Stimulated activated memory B cell treated with anti-CD40 and anti-IgM and Interleukin-4, amounts not matched to agents 10 μg/mL and 1 μg/mL and 100 μg/mL, for 72 hours (primary cell): ENCODE data around the gene PFKL.
"Not testable (repeated sequence)": the region's sequence is repeated elsewhere in the genome, so short reads cannot be mapped to it uniquely, and the experiment has no call there.

Experiments used
- ATAC-seq: fragments of 150-1000 bp; cut with Tn5 transposase; 2 replicates; pipeline ENCODE4 v1.10.0; 2021
- H3K27ac Mint-ChIP-seq: one replicate; pipeline ENCODE4 v1.8.0; 2022; ENCODE audit warnings: mild to moderate bottlenecking, mixed read lengths
- H3K27me3 Mint-ChIP-seq: one replicate; pipeline ENCODE4 v1.8.0; 2022; ENCODE audit warnings: mixed read lengths
- H3K36me3 Mint-ChIP-seq: one replicate; pipeline ENCODE4 v1.8.0; 2022; ENCODE audit warnings: mixed read lengths
- H3K4me1 Mint-ChIP-seq: one replicate; pipeline ENCODE4 v1.8.0; 2022; ENCODE audit warnings: mixed read lengths
- H3K4me3 Mint-ChIP-seq: one replicate; pipeline ENCODE4 v1.8.0; 2022; ENCODE audit warnings: mild to moderate bottlenecking, moderate library complexity, mixed read lengths
- H3K9me3 Mint-ChIP-seq: one replicate; pipeline ENCODE4 v1.8.0; 2022; ENCODE audit warnings: mixed read lengths

Gene PFKL

DNA sequence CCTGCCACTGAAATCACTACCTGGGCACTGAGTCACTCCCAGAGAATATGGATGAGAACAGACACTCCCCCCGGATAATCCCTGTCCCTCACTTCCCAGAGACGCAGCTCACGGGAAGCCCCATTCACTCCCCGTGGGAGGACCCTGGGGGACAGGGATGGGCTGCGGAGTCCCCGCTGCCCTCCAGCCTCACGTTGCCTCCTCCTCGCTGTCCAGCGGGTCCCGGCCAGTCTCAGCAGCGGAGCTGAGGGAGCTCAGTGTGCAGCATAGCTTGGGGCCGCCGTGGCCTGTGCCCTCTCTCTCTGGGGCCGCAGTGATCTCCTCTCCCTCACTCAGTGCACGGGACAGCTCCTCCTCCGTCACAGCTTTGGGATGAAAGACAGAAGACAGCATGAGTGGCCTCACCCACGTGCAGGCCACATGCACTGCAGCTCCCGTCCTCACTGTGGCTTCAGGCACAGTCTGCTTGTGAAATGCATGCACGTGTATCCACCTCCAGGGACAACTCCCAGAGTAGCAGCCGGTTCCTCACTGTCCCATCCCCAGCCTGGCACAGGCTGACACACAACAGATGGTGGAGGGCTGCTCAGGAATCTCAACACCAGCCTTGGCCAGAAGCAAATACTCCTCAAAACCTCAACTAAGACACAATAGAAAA, 31.9 kb downstream of the PFKL start:
- H3K27me3 Mint-ChIP-seq = no peaks in the 10 kb centered on the region
- H3K36me3 Mint-ChIP-seq = peaks cover 13% of the 10 kb centered on the region
- ATAC-seq = no peak
- no peaks in the 10 kb centered on the region for H3K9me3 Mint-ChIP-seq
- peaks cover 8% of the 10 kb centered on the region for H3K4me1 Mint-ChIP-seq
- H3K27ac Mint-ChIP-seq = no peak overlapping the region
- H3K4me3 Mint-ChIP-seq = no peak overlapping the region

DNA sequence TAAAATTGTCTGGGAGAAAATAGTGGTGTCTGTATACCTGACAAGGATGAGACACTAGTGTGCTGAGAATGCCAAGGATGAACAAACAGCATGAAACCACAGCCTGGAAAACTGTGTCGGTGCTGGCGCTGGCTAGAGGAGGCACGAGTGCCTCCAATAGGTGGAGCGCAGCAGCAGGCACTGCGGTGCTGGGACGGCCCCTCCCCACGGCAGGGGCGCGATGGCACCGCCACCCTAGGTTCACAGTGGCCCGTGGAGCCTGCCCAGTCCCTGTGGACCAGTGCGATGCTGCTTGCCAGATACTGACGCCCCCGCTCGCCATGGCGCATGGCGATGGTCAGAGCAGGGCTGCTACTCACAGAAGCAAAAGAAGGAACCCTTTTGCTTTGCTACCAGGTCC, 32.5 kb downstream of the PFKL start:
- Mint-ChIP-seq H3K4me1 (peaks cover 14% of the 10 kb centered on the region), H3K9me3 (no peaks in the 10 kb centered on the region), H3K27me3 (no peaks in the 10 kb centered on the region), H3K27ac (no peak overlapping the region), H3K4me3 (no peak overlapping the region), H3K36me3 (peaks cover 18% of the 10 kb centered on the region)
- no peak for ATAC-seq

DNA sequence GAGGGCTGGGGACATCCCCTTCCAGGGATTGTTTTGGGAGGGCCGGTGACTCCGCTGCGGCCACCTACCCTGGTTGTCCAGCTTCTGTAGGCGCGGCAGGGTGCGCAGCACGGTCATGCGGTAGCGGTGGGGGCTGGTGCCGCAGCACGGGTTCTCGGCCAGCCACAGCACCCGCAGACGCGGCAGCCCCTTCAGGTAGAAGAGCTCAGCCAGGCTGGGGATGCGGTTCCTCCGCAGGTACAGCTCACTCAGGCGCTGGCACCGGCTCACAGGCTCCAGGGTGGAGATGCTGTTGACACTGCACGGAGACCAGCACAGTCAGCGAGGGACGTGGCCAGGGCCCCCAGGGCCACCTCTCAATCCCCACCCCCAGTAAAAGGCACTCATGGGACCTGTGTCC, 33.1 kb downstream of the PFKL start:
- H3K27ac Mint-ChIP-seq = no peak overlapping the region
- H3K27me3 Mint-ChIP-seq = no peaks in the 10 kb centered on the region
- H3K36me3 Mint-ChIP-seq = peaks cover 18% of the 10 kb centered on the region
- H3K9me3 Mint-ChIP-seq = no peaks in the 10 kb centered on the region
- no peak overlapping the region for H3K4me3 Mint-ChIP-seq
- peaks cover 20% of the 10 kb centered on the region for H3K4me1 Mint-ChIP-seq
- no peak for ATAC-seq

DNA sequence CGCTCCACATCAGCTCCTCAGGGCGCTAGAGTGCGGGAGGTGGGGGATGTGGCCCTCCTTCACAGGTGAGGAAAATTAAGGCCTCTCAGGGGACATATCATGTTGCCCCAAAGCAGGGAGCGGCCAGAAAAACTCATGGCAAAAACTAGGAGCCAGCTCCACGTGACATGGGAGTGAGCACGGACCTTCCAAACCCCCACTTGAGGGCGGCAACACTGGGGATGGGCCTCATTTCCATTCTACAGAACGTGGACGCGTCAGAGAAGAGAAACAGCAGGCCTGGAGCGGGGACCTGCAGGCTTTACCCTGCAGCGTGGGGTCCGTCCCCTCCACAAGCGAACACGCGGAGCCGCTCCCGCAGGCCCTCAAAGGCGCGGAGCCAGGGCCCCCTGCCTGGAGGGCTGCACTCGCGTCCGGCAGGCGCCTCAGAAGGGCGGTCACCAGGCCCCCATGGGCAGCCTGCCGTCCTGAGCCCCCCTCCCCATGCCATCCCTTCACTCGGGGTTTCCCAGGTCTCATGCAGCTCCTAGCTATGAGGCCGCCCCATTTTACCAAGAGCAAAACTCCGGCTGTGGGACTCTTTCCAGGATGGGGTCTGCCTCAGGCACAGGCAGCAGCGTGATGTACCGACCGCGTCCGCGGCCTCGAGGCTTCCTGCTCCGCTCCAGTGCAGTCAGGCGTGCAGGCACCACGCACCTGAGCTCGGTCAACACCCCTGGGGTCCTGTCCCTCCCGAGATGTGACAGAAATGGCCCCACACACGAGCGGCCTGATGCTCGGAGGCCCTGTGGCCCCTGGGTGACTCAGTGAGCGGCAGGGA, 33.9 kb downstream of the PFKL start:
- H3K4me3 Mint-ChIP-seq = no peak overlapping the region
- no peak overlapping the region for H3K27ac Mint-ChIP-seq
- H3K4me1 Mint-ChIP-seq = peaks cover 20% of the 10 kb centered on the region
- no peaks in the 10 kb centered on the region for H3K27me3 Mint-ChIP-seq
- H3K36me3 Mint-ChIP-seq = peaks cover 18% of the 10 kb centered on the region
- no peaks in the 10 kb centered on the region for H3K9me3 Mint-ChIP-seq
- no peak for ATAC-seq

DNA sequence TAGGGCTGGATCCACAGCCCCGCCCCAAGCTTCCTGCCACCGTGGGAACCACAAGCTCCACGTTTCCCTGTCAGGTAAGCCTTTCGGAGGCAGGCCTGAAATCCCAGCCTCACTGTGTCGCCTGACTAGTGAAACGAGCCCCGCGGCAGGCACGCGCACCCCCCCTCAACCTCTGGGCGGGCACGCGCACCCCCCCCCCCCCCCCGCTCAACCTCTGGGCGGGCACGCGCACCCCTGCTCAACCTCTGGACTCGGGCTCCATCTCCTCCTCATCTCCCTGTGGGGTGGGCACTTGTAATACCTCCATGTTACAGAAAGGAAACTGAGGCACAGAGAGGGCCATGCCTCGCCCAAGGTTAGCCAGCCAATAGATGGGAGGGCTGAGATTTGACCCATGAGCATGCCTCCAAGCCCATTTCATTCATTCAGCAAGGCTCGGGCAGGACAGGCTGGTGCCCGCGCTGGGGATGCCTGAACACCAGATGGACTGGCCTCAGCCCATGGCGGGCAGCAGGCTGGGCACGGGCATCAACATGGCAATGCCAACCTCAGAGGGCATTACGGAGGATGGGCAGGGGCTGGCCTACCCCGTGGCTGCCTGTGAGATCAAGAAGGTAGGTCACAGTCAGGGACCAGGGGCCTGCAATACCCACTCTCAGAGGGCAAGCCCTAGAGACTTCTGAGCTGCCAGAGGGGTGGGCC, 34.6 kb downstream of the PFKL start:
- Mint-ChIP-seq H3K27ac (no peak overlapping the region), H3K4me1 (peaks cover 23% of the 10 kb centered on the region), H3K4me3 (no peak overlapping the region), H3K36me3 (peaks cover 18% of the 10 kb centered on the region), H3K9me3 (no peaks in the 10 kb centered on the region), H3K27me3 (no peaks in the 10 kb centered on the region)
- ATAC-seq = no peak

DNA sequence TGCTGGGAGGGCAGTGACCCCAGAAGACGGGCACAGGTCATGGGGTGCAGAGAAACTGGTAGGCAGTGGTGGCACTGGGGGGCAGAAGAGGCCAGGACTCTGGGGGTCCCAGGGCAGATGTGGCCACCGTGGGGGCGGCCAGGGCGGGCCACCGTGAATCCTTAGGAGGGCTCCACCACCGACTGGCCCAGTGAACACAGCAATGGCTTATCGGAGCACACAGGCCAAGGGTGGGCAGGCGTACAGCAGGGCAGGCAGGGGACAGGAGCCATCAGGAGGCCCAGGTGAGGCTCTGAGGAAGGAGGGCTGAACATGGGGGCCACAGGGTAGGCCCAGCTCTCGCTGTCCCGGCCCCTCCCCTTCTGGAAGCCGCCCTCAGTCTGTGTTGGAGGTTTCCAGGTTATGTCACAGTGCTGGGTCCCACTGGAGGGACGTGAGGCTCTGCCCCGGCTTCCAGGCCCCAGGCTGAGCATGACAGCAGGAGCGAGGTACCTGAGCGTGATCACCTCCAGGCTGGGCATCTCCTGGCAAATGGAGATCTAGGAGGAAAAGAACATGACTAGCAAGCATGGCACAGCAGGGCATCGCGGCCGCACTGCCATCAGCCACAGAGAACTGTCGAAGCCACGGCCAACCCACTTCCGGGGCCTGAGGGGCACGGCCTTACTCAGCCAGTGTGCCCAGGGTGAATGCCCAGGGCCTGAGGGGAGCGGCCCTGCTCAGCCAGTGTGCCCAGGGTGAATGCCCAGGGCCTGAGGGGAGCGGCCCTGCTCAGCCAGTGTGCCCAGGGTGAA, 35.6 kb downstream of the PFKL start:
- no peak for ATAC-seq

DNA sequence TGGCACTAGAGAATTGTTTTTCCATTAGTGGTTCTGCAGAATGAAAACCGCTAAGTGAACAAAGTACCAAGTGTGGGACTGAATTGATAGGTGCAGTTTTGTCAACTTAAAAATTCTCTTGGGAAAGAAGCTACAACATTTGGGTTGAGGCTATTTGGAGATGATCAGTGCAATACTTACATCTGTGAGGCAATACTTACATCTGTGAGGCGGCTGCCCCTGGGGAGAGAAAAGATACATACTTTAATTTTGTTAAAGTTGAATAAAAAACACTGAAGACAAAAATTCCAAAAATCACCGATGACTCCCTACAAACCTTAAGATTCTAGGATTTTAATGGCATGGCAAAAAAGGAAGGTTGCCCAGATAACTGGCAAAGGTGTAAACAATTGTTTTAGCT, 37.6 kb downstream of the PFKL start:
- Mint-ChIP-seq H3K27ac (peak overlapping the region; percentile 17), H3K4me3 (no peak overlapping the region), H3K4me1 (peaks cover 35% of the 10 kb centered on the region), H3K27me3 (no peaks in the 10 kb centered on the region), H3K9me3 (no peaks in the 10 kb centered on the region), H3K36me3 (peaks cover 13% of the 10 kb centered on the region)
- no peak for ATAC-seq

More for the DNA sequence above, 35.6 kb downstream of the PFKL start:
- H3K27ac Mint-ChIP-seq = no peak overlapping the region
- peaks cover 30% of the 10 kb centered on the region for H3K4me1 Mint-ChIP-seq
- no peaks in the 10 kb centered on the region for H3K9me3 Mint-ChIP-seq
- peaks cover 18% of the 10 kb centered on the region for H3K36me3 Mint-ChIP-seq
- H3K27me3 Mint-ChIP-seq = no peaks in the 10 kb centered on the region
- H3K4me3 Mint-ChIP-seq = no peak overlapping the region

DNA sequence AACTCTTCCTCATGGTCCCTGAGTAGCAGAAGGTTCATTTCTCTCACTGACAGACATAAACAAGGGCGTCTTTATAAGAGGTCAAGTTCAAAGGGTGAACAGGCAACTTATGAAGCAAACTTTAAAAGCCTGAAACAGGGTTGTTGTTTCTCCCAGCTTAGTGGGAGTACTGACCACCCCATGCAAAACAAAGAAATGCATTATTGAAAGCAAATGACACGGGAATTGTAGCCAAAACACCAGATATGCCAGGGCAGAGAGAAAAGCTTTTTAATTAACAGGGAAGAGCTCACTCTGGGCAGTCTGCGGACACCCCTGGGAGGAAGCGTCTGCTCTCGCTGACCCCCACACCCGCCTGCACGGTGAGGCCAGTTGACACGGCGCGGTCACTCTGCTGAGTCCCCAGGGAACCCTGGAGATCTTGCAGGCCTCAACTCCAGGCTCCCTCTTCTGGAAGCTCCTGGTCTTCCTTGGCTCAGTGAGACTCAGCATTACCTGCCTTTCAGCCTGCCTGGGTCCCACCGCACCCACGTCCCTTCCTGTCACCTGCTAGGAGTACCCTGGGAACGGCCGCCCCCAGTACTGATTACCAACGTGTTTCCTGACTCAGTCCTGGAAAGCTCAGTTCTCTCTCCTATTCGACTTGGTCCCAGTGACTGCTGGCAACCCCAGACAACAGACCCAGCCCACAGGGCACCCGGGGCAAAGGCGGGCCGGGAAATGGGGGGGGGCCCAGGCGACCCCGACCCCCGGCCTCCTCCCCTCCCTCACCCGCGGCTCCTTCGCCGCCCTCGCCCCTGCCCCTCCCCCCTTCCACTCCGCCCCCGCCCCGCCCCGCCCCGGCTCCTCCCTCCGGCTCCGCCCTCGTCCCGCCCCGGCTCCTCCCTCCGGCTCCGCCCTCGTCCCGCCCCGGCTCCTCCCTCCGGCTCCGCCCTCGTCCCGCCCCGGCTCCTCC, 38.4 kb downstream of the PFKL start:
- Mint-ChIP-seq H3K4me1 (peaks cover 35% of the 10 kb centered on the region), H3K27me3 (no peaks in the 10 kb centered on the region), H3K36me3 (peaks cover 13% of the 10 kb centered on the region), H3K9me3 (no peaks in the 10 kb centered on the region), H3K27ac (peak overlapping the region; percentile 100), H3K4me3 (peak overlapping the region; percentile 50)
- ATAC-seq = peak; percentile 40

DNA sequence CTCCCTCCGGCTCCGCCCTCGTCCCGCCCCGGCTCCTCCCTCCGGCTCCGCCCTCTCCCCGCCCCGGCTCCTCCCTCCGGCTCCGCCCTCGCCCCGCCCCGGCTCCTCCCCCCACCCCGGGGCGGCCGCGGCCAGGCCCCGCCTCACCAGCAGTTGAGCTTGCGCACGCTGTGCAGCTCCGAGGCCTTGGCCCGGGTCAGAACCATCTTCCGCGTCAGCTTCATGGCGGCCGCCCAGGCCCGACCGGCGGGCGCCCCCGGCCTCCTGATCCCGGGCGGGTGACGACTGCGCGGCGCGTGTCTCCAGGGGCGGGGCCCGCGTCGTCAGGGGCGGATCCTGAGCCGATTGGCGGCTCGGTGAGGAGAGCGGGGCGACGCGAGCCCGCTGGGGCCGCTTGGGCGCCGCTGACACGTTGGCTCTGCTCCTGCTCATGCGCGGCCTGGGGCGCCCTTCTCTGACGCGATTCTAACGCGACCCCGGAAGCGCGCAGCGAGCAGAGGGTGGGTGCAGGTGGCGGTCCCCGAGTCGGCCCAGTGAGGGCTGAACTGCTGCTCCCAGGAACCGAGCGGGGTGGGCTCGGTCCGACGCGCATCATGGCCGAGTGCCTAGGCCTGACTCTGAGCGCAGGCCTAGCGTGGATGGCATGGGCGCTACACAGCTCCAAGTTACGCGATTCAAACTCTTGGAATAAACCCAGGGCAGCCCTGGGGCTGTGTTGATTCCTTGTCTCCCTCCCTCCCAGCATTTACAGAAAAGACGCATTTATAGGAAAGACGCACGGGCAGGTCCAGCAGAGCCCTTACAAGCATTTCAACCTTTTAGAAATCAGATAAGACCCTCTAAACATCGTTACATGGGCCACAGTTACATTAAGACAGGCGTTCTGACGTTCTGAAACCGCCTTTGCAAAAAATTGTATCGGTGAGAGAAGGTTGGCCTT, 39.4 kb downstream of the PFKL start, which contains the start of gene CFAP410:
Gene CFAP410 (minus strand): TSS at position 420 of the 940 bp plus-strand sequence. CDS start 196 bp downstream, at position 224.
- Mint-ChIP-seq H3K9me3 (no peaks in the 10 kb centered on the region), H3K36me3 (peaks cover 13% of the 10 kb centered on the region), H3K27me3 (no peaks in the 10 kb centered on the region), H3K27ac (peak within 1 kb of the TSS; percentile 100), H3K4me3 (peak within 1 kb of the TSS; percentile 97), H3K4me1 (peaks cover 35% of the 10 kb centered on the region)
- ATAC-seq = peak; percentile 96

DNA sequence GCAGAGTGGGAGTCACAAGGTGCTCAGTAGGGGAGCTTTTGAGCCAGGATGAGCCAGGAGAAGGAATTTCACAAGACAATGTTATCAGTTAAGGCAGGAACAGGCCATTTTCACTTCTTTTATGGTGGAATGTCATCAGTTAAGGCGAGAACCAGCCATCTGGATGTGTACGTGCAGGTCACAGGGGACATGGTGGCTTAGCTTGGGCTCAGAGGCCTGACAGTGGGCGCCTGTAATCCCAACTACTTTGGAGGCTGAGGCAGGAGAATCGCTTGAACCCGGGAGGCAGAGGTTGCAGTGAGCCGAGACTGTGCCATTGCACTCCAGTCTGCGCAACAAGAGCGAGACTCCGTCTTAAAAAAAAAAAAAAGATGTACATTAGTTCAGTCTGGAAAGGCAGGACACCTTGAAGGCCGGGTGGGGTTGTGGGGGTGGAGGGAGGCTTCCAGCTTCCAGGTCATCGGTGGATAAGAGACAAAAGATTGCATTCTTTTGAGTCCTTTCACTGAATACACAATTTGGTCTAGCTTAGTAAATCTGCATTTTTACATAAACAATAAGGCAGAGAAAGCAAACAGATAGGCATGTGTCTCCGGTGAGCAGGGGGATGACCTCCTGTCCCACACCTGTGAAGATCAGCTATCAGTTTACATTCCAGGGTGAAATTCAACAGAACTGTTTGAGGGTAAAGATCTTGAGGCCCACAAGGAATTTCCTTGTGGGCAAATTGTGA, 42.0 kb downstream of the PFKL start:
- Mint-ChIP-seq H3K4me1 (peaks cover 25% of the 10 kb centered on the region), H3K27me3 (peaks cover 24% of the 10 kb centered on the region)
- H3K36me3 Mint-ChIP-seq, ATAC-seq, H3K9me3 Mint-ChIP-seq, H3K27ac Mint-ChIP-seq, H3K4me3 Mint-ChIP-seq: not testable (repeated sequence)

DNA sequence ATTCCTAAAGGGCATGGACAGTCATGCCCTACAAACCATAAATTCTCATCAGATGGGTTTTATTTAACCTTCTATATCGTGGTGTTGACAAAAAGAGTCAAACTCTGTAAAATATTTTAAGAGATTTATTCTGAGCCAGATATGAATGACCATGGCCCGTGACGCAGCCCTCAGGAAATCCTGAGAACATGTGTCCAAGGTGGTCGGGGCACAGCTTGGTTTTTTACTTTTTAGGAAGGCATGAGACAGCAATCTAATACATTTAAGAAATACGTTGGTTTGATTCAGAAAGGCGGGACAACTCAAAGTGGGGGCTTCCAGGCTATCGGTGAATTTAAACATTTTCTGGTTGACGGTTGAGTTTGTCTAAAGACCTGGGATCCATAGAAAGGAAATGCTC, 43.1 kb downstream of the PFKL start:
- not testable (repeated sequence) for H3K9me3 Mint-ChIP-seq, H3K27ac Mint-ChIP-seq, H3K4me3 Mint-ChIP-seq, H3K36me3 Mint-ChIP-seq, ATAC-seq
- Mint-ChIP-seq H3K4me1 (peaks cover 15% of the 10 kb centered on the region), H3K27me3 (peaks cover 24% of the 10 kb centered on the region)

DNA sequence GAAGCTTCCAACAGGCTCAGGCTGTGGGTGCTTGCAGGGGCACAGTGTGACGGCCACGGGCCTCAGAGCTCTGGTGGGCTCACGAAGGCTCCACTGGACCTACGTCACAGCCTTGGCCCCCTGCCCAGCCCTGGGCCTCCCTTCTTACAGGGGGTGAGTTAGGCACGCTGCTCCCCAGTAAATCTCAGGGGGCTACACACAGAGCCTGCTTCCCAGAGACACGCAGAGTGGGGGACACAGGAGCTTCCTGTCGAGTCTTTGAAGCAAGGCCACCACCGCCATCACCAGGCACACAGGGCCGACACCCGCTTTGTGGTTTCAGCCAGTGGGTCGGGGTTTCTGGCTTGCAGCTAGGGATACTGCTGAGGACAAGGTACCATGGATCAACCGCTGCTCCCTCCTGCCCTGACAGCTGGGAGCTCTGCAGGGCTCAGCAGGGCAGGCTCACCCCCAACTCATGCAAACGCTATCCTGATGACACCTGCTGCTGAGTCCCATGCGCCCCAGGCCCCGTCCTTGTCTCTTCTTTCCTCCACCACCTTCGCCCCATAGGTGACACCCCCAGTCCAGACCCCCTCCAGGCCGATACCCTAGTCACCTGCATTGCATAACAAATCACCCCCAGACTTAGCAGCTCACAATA, 44.8 kb downstream of the PFKL start:
- peak; percentile 13 for ATAC-seq
- Mint-ChIP-seq H3K4me1 (peaks cover 10% of the 10 kb centered on the region), H3K36me3 (no peaks in the 10 kb centered on the region), H3K27ac (no peak overlapping the region), H3K4me3 (no peak overlapping the region), H3K27me3 (peaks cover 39% of the 10 kb centered on the region), H3K9me3 (no peaks in the 10 kb centered on the region)
